PC-9 (cell line): ENCODE data around the gene FOXA1.

Experiments
- CTCF ChIP-seq: fragments of 200-600 bp; sonication (generic); conservative IDR thresholded peaks from 2 replicates; pipeline ENCODE4 v1.6.1; 2017; ENCODE audit warnings: mixed run types, antibody characterized with exemption, mild to moderate bottlenecking, moderate library complexity
- EZH2 ChIP-seq: fragments of 200-600 bp; sonication (generic); IDR thresholded peaks from 2 replicates; pipeline ENCODE4 v1.8.0; 2017; ENCODE audit warnings: antibody characterized with exemption, low read depth

- TF ChIP-seq CTCF (no peak), EZH2 (no peak)
Measured at GRCh38 chr14:37563189-37563588, 31.9 kb downstream of the FOXA1 start.
